CD4-positive, alpha-beta T cell treated with Interleukin-10 for 1 hour (primary cell): ENCODE data around the gene TMEM107.

Experiments used
- DNase-seq: peaks from one replicate; pipeline ENCODE4 v3.0.0-alpha.2; 2020

The TMEM107 gene

GRCh38 chr17:8161289-8162232 is 14.6 kb downstream of the TMEM107 start:
- DNase-seq: peak; percentile 40

GRCh38 chr17:8160741-8161221 is 15.4 kb downstream of the TMEM107 start:
- DNase-seq: peak; percentile 35

- DNase-seq: no peak
Measured at GRCh38 chr17:8160224-8160577, 16.0 kb downstream of the TMEM107 start.

GRCh38 chr17:8159459-8160223 is 16.5 kb downstream of the TMEM107 start:
- no peak for DNase-seq

- peak; percentile 29 for DNase-seq
Measured at GRCh38 chr17:8159032-8159400, 17.2 kb downstream of the TMEM107 start.

- DNase-seq: peak; percentile 91
Measured at GRCh38 chr17:8158267-8159031, 17.7 kb downstream of the TMEM107 start.

- DNase-seq: peak; percentile 100
Measured at GRCh38 chr17:8156246-8156992, 19.8 kb downstream of the TMEM107 start.

- DNase-seq: no peak
Measured at GRCh38 chr17:8155996-8156245, 20.3 kb downstream of the TMEM107 start.

GRCh38 chr17:8155231-8155995 is 20.8 kb downstream of the TMEM107 start:
- DNase-seq: peak; percentile 51

- no peak for DNase-seq
Measured at GRCh38 chr17:8154608-8155155, 21.5 kb downstream of the TMEM107 start.

GRCh38 chr17:8153957-8154607 is 22.1 kb downstream of the TMEM107 start:
- peak; percentile 95 for DNase-seq

GRCh38 chr17:8153525-8153956 is 22.6 kb downstream of the TMEM107 start:
- DNase-seq: peak; percentile 59

GRCh38 chr17:8153031-8153451 is 23.1 kb downstream of the TMEM107 start:
- DNase-seq: no peak

- DNase-seq: peak; percentile 94
Measured at GRCh38 chr17:8152112-8152775, 23.9 kb downstream of the TMEM107 start, which contains the start of gene PER1. Gene PER1 (minus strand): TSS chr17:8152404. CDS start chr17:8150706, 1,698 bp downstream.

- peak; percentile 56 for DNase-seq
Measured at GRCh38 chr17:8151641-8152111, 24.5 kb downstream of the TMEM107 start.

- DNase-seq: peak; percentile 94
Measured at GRCh38 chr17:8151120-8151640, 25.0 kb downstream of the TMEM107 start.

- DNase-seq: peak; percentile 22
Measured at GRCh38 chr17:8150194-8151119, 25.7 kb downstream of the TMEM107 start.

- DNase-seq: peak; percentile 25
Measured at GRCh38 chr17:8149419-8150193, 26.6 kb downstream of the TMEM107 start.
